ENCODE results near the gene CAPN8. TPM values are rescaled to one million over a fixed set of nuclear protein-coding genes. Genes with fewer than 3 reads are reported as not detected.

CAPN8 gene
- total and polyA plus RNA-seq, 11 donors = not detected

Other genes with a start within 250 kb of the CAPN8 start
- gene CAPN2, start 46.8 kb upstream of the CAPN8 start, total RNA-seq = 100 to 1,000 TPM in 2 of 9 donors, 10 to 100 TPM in 7; 60.2 to 115 (median 82.7) TPM
- 10 to 100 TPM; 54.4 to 75.7 TPM for gene CAPN2, start 46.8 kb upstream of the CAPN8 start, polyA plus RNA-seq
- 10 to 100 TPM; 14.9 to 44.8 (median 23.4) TPM for gene TP53BP2, start 180.2 kb upstream of the CAPN8 start, total RNA-seq
- 10 to 100 TPM in 1 of 2 donors, 1 to 10 TPM in 1; 4.6 to 15.4 TPM for gene TP53BP2, start 180.2 kb upstream of the CAPN8 start, polyA plus RNA-seq